ENCODE data around the gene GPC6.

- TF ChIP-seq ZBTB21 (tag by site-specific recombination; IDR thresholded peaks at IDR 0.05) (no peak), ZBTB17 (tag by site-specific recombination; IDR thresholded peaks at IDR 0.05) (no peak), ZNF274 (IDR thresholded peaks at IDR 0.05; ENCODE audit: low read length) (no peak), ZNF274 (tag by site-specific recombination; IDR thresholded peaks at IDR 0.05; ENCODE audit: borderline replicate concordance) (no peak), ZNF513 (tag by site-specific recombination; IDR thresholded peaks at IDR 0.05) (no peak), CTCF (tag by site-specific recombination; IDR thresholded peaks at IDR 0.05) (no peak), ZFP3 (tag by site-specific recombination; IDR thresholded peaks at IDR 0.05; ENCODE audit: low read depth) (no peak), ZNF664 (tag by site-specific recombination; IDR thresholded peaks at IDR 0.05) (no peak), REST (tag by site-specific recombination; IDR thresholded peaks at IDR 0.05) (no peak), ZBTB49 (tag by site-specific recombination; IDR thresholded peaks at IDR 0.05; ENCODE audit: low read depth) (no peak), ZNF366 (tag by site-specific recombination; conservative IDR thresholded peaks at IDR 0.05) (no peak), TRIM28 (IDR thresholded peaks at IDR 0.05; ENCODE audit: borderline replicate concordance, low read length) (no peak), PRDM10 (tag by site-specific recombination; IDR thresholded peaks at IDR 0.05) (no peak), ZNF16 (tag by site-specific recombination; IDR thresholded peaks at IDR 0.05; ENCODE audit: low read depth) (no peak), ZNF501 (tag by site-specific recombination; IDR thresholded peaks at IDR 0.05) (no peak)
Observed at GRCh38 chr13:93987458-93987857, 760.9 kb downstream of the GPC6 start.
